K562 (cell line): ENCODE data around the gene ZNF302. TPM values are rescaled to one million over a fixed set of nuclear protein-coding genes. Genes with fewer than 3 reads are reported as not detected.

Experiments
- CGGBP1 ChIP-seq: fragments of 250-450 bp; sonication (Bioruptor Pico); IDR thresholded peaks from 2 replicates; pipeline ENCODE4 v1.9.0; 2021; ENCODE audit warnings: mild to moderate bottlenecking
- DPF2 ChIP-seq: fragments of 450-650 bp; IDR thresholded peaks from 2 replicates; pipeline ENCODE4 v1.6.1; 2016
- ELF4 ChIP-seq: fragments of 450-650 bp; formaldehyde crosslinking; IDR thresholded peaks from 2 replicates; pipeline ENCODE4 v1.4.0; 2022; ENCODE audit warnings: missing genetic modification characterization
- GTF2B ChIP-seq: IDR thresholded peaks from 2 replicates; pipeline ENCODE4 v1.6.1; 2011; ENCODE audit not compliant: insufficient read length; ENCODE audit errors: extremely low read depth
- MIER1 ChIP-seq: fragments of 450-650 bp; IDR thresholded peaks from 2 replicates; pipeline ENCODE4 v1.6.1; 2016; ENCODE audit warnings: antibody characterized with exemption, mild to moderate bottlenecking, low read depth
- PML ChIP-seq: IDR thresholded peaks from 2 replicates; pipeline ENCODE4 v1.6.1; 2012; ENCODE audit warnings: low read length, inconsistent platforms
- RBM14 ChIP-seq: fragments of 200-400 bp; formaldehyde crosslinking; IDR thresholded peaks from 2 replicates; pipeline ENCODE4 v1.6.1; 2018; ENCODE audit warnings: low read depth, mild to moderate bottlenecking, low read length, moderate library complexity, borderline replicate concordance; ENCODE audit not compliant: insufficient read depth
- WHSC1 ChIP-seq: IDR thresholded peaks from one replicate; pipeline ENCODE4 v1.6.1; 2012; ENCODE audit warnings: low read length, control low read depth, inconsistent platforms
- ZBTB11 ChIP-seq, 3 experiments: fragments of 200-800 bp in 1 of 3; fragments of 250-450 bp in 1 of 3; fragments of 450-650 bp in 1 of 3; sonication (Bioruptor Pico) in 1 of 3; sonication (Bioruptor generic) in 1 of 3; formaldehyde crosslinking in 1 of 3; IDR thresholded peaks; 2 replicates each; pipeline versions ENCODE4 v1.6.1 to v1.8.0; 2016 to 2022; ENCODE audit warnings: mild to moderate bottlenecking in 2 of 3, missing genetic modification characterization in 2 of 3, missing compliant biosample characterization in 1 of 3, moderate library complexity in 1 of 3
- ZNF41 ChIP-seq: fragments of 250-450 bp; sonication (Bioruptor Pico); conservative IDR thresholded peaks from 2 replicates; pipeline ENCODE4 v1.4.0; 2020; ENCODE audit warnings: mild to moderate bottlenecking
- ZNF436 ChIP-seq: fragments of 250-450, 450-650 bp; sonication (Bioruptor Pico); formaldehyde crosslinking; IDR thresholded peaks from 2 replicates; pipeline ENCODE4 v1.7.0; 2020; ENCODE audit warnings: mild to moderate bottlenecking
- polyA plus RNA-seq, 8 experiments: library from polyadenylated mRNA; depleted of rRNA in 4 of 8; stranded (reverse) in 5 of 8; unstranded in 3 of 8; fragments of >200 nt; fragmentation: Nextera tagmentation in 2 of 8; fragmentation: Illumina TruSeq in 1 of 8; extraction: Ambion mirVana in 2 of 8; extraction: Trizol in 1 of 8; gene quantifications; 2 replicates each; pipeline versions ENCODE4 v1.2.1 to v1.2.3, GENCODE V29; 2011 to 2014; ENCODE audit warnings: inconsistent platforms in 1 of 8, missing spikeins in 1 of 8
- total RNA-seq, 7 experiments: library from RNA; depleted of rRNA in 6 of 7; stranded (reverse); fragments of >200 nt in 6 of 7; fragmentation: Illumina TruSeq in 2 of 7; extraction: Trizol in 2 of 7; gene quantifications; 2 replicates each; pipeline versions ENCODE4 v1.2.1 to v1.2.3, GENCODE V29; 2011 to 2021; ENCODE audit warnings: low replicate concordance in 1 of 7
- TF ChIP-seq, protein P1 (sequence below): fragments of 250-450 bp; sonication (Bioruptor Pico); IDR thresholded peaks from 2 replicates; pipeline ENCODE4 v1.4.0; 2020; ENCODE audit warnings: borderline replicate concordance
- TF ChIP-seq, protein P2 (sequence below), 2 experiments: fragments of 450-650 bp; IDR thresholded peaks; 2 replicates each; pipeline ENCODE4 v1.6.1; 2016
- TF ChIP-seq, protein P3 (sequence below), 2 experiments: IDR thresholded peaks; 2 replicates each; pipeline ENCODE4 v1.6.1; 2011; ENCODE audit warnings: borderline replicate concordance in 1 of 2, control low read depth in 1 of 2, low read depth in 1 of 2, low read length in 1 of 2, mild to moderate bottlenecking in 1 of 2, mixed read lengths in 1 of 2, moderate library complexity in 1 of 2; ENCODE audit not compliant: insufficient read depth in 1 of 2, insufficient read length in 1 of 2, poor library complexity in 1 of 2, severe bottlenecking in 1 of 2; ENCODE audit errors: extremely low read depth in 1 of 2
- TF ChIP-seq, protein P4 (sequence below): sonication (generic); formaldehyde crosslinking; IDR thresholded peaks from 2 replicates; pipeline ENCODE4 v1.9.0; 2022; ENCODE audit warnings: mild to moderate bottlenecking, missing genetic modification reagents

Gene ZNF302
- total and polyA plus RNA-seq, 9 of the 15 experiments (the other 6 are each of a cell fraction or from before 2014, with no cell fraction given) = 0.08 to 1.0 (median 0.27) TPM; not detected in 1

DNA sequence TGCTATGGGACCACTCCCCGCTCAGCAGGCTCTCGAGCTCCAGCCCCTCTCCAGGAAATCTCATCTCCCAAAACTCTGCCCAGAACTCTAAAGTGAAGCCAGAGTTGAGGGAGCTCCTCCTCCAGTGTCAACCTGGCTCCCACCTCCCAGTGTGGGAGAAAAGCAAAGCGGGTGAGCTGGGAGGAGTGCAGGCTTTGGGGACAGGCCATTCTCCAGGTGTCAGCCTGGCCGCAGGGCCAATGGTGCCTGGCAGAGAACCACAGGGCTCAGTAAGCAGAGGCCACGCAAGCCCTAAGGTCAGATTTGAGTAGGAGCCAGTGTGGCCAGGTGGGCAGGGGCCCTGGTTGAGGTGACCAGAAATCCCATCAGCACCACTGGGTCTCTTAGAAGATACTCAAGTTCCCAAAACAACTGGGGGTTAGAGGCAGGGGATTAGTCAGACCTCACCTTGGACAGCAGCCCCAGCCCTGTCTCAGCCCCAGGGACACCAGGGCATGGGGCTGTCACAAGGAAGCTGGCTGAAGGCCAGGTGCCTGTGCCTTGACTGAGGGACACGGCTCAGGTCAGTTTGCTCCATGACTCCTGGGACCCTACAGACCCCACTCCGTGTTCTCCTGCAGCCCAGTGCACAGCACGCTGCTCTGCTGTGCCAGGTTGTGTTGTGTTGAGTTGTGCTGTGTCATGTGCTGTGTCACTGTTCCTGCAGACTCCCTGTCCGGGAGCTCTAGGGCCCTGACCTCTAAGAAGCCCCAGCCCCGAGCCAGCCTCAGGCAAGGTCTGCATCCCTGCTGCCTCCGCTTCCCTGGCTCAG lies 53.7 kb downstream of the ZNF302 start (continued):
- TF ChIP-seq, protein P1, sequence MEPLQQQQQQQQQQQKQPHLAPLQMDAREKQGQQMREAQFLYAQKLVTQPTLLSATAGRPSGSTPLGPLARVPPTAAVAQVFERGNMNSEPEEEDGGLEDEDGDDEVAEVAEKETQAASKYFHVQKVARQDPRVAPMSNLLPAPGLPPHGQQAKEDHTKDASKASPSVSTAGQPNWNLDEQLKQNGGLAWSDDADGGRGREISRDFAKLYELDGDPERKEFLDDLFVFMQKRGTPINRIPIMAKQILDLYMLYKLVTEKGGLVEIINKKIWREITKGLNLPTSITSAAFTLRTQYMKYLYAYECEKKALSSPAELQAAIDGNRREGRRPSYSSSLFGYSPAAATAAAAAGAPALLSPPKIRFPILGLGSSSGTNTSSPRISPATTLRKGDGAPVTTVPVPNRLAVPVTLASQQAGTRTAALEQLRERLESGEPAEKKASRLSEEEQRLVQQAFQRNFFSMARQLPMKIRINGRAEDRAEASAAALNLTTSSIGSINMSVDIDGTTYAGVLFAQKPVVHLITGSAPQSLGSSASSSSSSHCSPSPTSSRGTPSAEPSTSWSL (CRISPR knock-in tag) = no peak
- TF ChIP-seq RBM14 (no peak), WHSC1 (no peak), ZNF41 (CRISPR knock-in tag) (no peak), ZBTB11 (CRISPR knock-in tag; IDR thresholded peaks at IDR 0.05) (0 out of 6 replicates have a peak, but pooled peaks of 1 of the 3 experiments have one; percentile 45), CGGBP1 (CRISPR knock-in tag) (no peak), MIER1 (peak; percentile 81; the same call in 1 of the 2 replicates), DPF2 (peak; percentile 76), ELF4 (CRISPR knock-in tag) (no peak), ZNF436 (CRISPR knock-in tag) (no peak), GTF2B (no peak), PML (no peak)
- TF ChIP-seq, protein P2, sequence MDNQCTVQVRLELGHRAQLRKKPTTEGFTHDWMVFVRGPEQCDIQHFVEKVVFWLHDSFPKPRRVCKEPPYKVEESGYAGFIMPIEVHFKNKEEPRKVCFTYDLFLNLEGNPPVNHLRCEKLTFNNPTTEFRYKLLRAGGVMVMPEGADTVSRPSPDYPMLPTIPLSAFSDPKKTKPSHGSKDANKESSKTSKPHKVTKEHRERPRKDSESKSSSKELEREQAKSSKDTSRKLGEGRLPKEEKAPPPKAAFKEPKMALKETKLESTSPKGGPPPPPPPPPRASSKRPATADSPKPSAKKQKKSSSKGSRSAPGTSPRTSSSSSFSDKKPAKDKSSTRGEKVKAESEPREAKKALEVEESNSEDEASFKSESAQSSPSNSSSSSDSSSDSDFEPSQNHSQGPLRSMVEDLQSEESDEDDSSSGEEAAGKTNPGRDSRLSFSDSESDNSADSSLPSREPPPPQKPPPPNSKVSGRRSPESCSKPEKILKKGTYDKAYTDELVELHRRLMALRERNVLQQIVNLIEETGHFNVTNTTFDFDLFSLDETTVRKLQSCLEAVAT (IDR thresholded peaks at IDR 0.05) = no peak
- TF ChIP-seq, protein P3, sequence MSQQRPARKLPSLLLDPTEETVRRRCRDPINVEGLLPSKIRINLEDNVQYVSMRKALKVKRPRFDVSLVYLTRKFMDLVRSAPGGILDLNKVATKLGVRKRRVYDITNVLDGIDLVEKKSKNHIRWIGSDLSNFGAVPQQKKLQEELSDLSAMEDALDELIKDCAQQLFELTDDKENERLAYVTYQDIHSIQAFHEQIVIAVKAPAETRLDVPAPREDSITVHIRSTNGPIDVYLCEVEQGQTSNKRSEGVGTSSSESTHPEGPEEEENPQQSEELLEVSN (IDR thresholded peaks at IDR 0.05; ENCODE audit: borderline replicate concordance in 1 of 2, extremely low read depth in 1 of 2, insufficient read depth in 1 of 2, insufficient read length in 1 of 2, low read depth in 1 of 2, low read length in 1 of 2, poor library complexity in 1 of 2, severe bottlenecking in 1 of 2) = peak in 1 of 2 experiments; percentile 8
- TF ChIP-seq, protein P4, sequence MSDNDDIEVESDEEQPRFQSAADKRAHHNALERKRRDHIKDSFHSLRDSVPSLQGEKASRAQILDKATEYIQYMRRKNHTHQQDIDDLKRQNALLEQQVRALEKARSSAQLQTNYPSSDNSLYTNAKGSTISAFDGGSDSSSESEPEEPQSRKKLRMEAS (CRISPR knock-in tag) = peak; percentile 32; the same call in 1 of the 2 replicates
